Astrocyte (in vitro differentiated cells and primary cell): ENCODE data around the gene CABP4. TPM values are rescaled to one million over a fixed set of nuclear protein-coding genes. Genes with fewer than 3 reads are reported as not detected.

Experiments used
- DNase-seq: peaks from one replicate; pipeline ENCODE4 v3.0.0-alpha.2; 2010; ENCODE audit warnings: low read depth
- FAIRE-seq: peaks from 2 replicates; lab custom pipeline; 2011; peaks lifted over from hg19 to GRCh38; lab: Jason Lieb, UNC
- H2AFZ ChIP-seq: 2 replicates; pipeline ENCODE4 v1.6.0; 2012; ENCODE audit warnings: low read depth, low read length, inconsistent platforms
- H3K27ac ChIP-seq: 2 replicates; pipeline ENCODE4 v1.5.1; 2011; ENCODE audit warnings: low read depth, low read length, inconsistent platforms
- H3K27me3 ChIP-seq: 2 replicates; pipeline ENCODE4 v1.6.0; 2011; ENCODE audit warnings: low read length, inconsistent platforms; ENCODE audit not compliant: insufficient read depth
- H3K36me3 ChIP-seq: 2 replicates; pipeline ENCODE4 v1.5.1; 2011; ENCODE audit warnings: low read length, inconsistent platforms; ENCODE audit not compliant: insufficient read depth
- H3K4me1 ChIP-seq: 2 replicates; pipeline ENCODE4 v1.5.1; 2011; ENCODE audit warnings: low read length, inconsistent platforms; ENCODE audit not compliant: insufficient read depth
- H3K4me2 ChIP-seq: 2 replicates; pipeline ENCODE4 v1.6.0; 2012; ENCODE audit warnings: low read length, inconsistent platforms
- H3K4me3 ChIP-seq: 2 replicates; pipeline ENCODE4 v1.5.1; 2011; ENCODE audit warnings: low read depth, mild to moderate bottlenecking, low read length, inconsistent platforms; ENCODE audit not compliant: insufficient read depth
- H3K79me2 ChIP-seq: 2 replicates; pipeline ENCODE4 v1.6.0; 2012; ENCODE audit warnings: mild to moderate bottlenecking, low read length, inconsistent platforms; ENCODE audit not compliant: insufficient read depth
- H3K9ac ChIP-seq: 2 replicates; pipeline ENCODE4 v1.6.0; 2012; ENCODE audit warnings: mild to moderate bottlenecking, low read length, inconsistent platforms
- H3K9me3 ChIP-seq: 2 replicates; pipeline ENCODE4 v1.5.1; 2012; ENCODE audit warnings: low read depth, mild to moderate bottlenecking, low read length, inconsistent platforms; ENCODE audit not compliant: insufficient read depth
- H4K20me1 ChIP-seq: 2 replicates; pipeline ENCODE4 v1.6.0; 2012; ENCODE audit warnings: low read length, inconsistent platforms; ENCODE audit not compliant: insufficient read depth
- H3K27ac Mint-ChIP-seq: one replicate; pipeline ENCODE4 v1.8.0; 2021; ENCODE audit warnings: mild to moderate bottlenecking, mixed read lengths; ENCODE audit not compliant: unreplicated experiment
- H3K27me3 Mint-ChIP-seq: one replicate; pipeline ENCODE4 v1.8.0; 2021; ENCODE audit warnings: low read depth, mixed read lengths; ENCODE audit not compliant: unreplicated experiment
- H3K36me3 Mint-ChIP-seq: one replicate; pipeline ENCODE4 v1.8.0; 2021; ENCODE audit warnings: low read depth, mixed read lengths; ENCODE audit not compliant: unreplicated experiment
- H3K4me1 Mint-ChIP-seq: one replicate; pipeline ENCODE4 v1.8.0; 2021; ENCODE audit warnings: low read depth, mixed read lengths; ENCODE audit not compliant: unreplicated experiment
- H3K4me3 Mint-ChIP-seq: one replicate; pipeline ENCODE4 v1.8.0; 2021; ENCODE audit warnings: mild to moderate bottlenecking, moderate library complexity, mixed read lengths; ENCODE audit not compliant: unreplicated experiment
- H3K9me3 Mint-ChIP-seq: one replicate; pipeline ENCODE4 v1.8.0; 2021; ENCODE audit warnings: mild to moderate bottlenecking, mixed read lengths; ENCODE audit not compliant: unreplicated experiment
- CTCF ChIP-seq: IDR thresholded peaks from 2 replicates; pipeline ENCODE4 v1.5.1; 2011; ENCODE audit warnings: low read depth, mild to moderate bottlenecking, inconsistent platforms, low read length, moderate library complexity; ENCODE audit not compliant: insufficient read depth
- EZH2 ChIP-seq: IDR thresholded peaks from 2 replicates; pipeline ENCODE4 v1.6.1; 2012; ENCODE audit warnings: mild to moderate bottlenecking, low read length, inconsistent platforms; ENCODE audit not compliant: insufficient read depth
- total RNA-seq: library from RNA; stranded (reverse); gene quantifications from 2 replicates; pipeline ENCODE4 v1.2.1, GENCODE V29; 2021

CABP4 gene
- total RNA-seq, 1 donor from 2014 or later, result not detected

GRCh38 chr11:67468759-67469507 is 13.8 kb downstream of the CABP4 start, which contains the start of gene TMEM134:
TSS of gene TMEM134 (minus strand) at chr11:67469251. CDS start at chr11:67469192, 59 bp downstream.
- TF ChIP-seq EZH2, result no peak
- TF ChIP-seq CTCF, result no peak
- Histone ChIP-seq H3K4me1 (peaks cover 16% of the 10 kb centered on the region), H3K4me2 (peak within 1 kb of the TSS; percentile 89), H3K79me2 (peaks cover 9% of the 10 kb centered on the region), H3K9me3 (no peaks in the 10 kb centered on the region), H3K36me3 (no peaks in the 10 kb centered on the region), H3K9ac (peak within 1 kb of the TSS; percentile 89), H2AFZ (peak within 1 kb of the TSS; percentile 81), H3K4me3 (peak within 1 kb of the TSS; percentile 72), H3K27me3 (no peaks in the 10 kb centered on the region), H3K27ac (peak within 1 kb of the TSS; percentile 57), H4K20me1 (no peaks in the 10 kb centered on the region)
- H3K27me3 Mint-ChIP-seq, result no peaks in the 10 kb centered on the region
- peak within 1 kb of the TSS; percentile 89 for H3K4me3 Mint-ChIP-seq
- peak; percentile 77 for DNase-seq
- H3K9me3 Mint-ChIP-seq, result no peaks in the 10 kb centered on the region
- H3K4me1 Mint-ChIP-seq, result peaks cover 4% of the 10 kb centered on the region
- no peak for FAIRE-seq
- peak within 1 kb of the TSS; percentile 77 for H3K27ac Mint-ChIP-seq
- H3K36me3 Mint-ChIP-seq, result peaks cover 3% of the 10 kb centered on the region

- peak overlapping the region; percentile 53 for H3K27ac Mint-ChIP-seq
- no peak for TF ChIP-seq EZH2
- TF ChIP-seq CTCF, result no peak
- peak overlapping the region; percentile 57 for H3K27ac ChIP-seq
- H3K9me3 ChIP-seq, result no peaks in the 10 kb centered on the region
- no peaks in the 10 kb centered on the region for H3K9me3 Mint-ChIP-seq
- no peaks in the 10 kb centered on the region for H3K27me3 ChIP-seq
- H4K20me1 ChIP-seq, result no peaks in the 10 kb centered on the region
- peak overlapping the region; percentile 89 for H3K4me2 ChIP-seq
- peak overlapping the region; percentile 82 for H3K9ac ChIP-seq
- DNase-seq (no peak), FAIRE-seq (no peak)
- peaks cover 3% of the 10 kb centered on the region for H3K36me3 Mint-ChIP-seq
- H3K4me1 Mint-ChIP-seq, result peaks cover 4% of the 10 kb centered on the region
- peaks cover 10% of the 10 kb centered on the region for H3K4me1 ChIP-seq
- H3K4me3 ChIP-seq, result peak overlapping the region; percentile 60
- H3K4me3 Mint-ChIP-seq, result peak overlapping the region; percentile 76
- peaks cover 9% of the 10 kb centered on the region for H3K79me2 ChIP-seq
- H3K36me3 ChIP-seq, result no peaks in the 10 kb centered on the region
- H3K27me3 Mint-ChIP-seq, result no peaks in the 10 kb centered on the region
- peak overlapping the region; percentile 81 for H2AFZ ChIP-seq
Measured at GRCh38 chr11:67469508-67469811, 14.3 kb downstream of the CABP4 start.
